Stimulated activated CD8-positive, alpha-beta memory T cell treated with anti-CD3 and anti-CD28 coated beads, Interleukin-4, amount 100 ng/mL, for 4 hours (primary cell): Measurements from ENCODE around the gene P2RX7.

Experiments
- DNase-seq, 2 donors: peaks; one replicate each; pipeline ENCODE4 v3.0.0-alpha.2; 2020; ENCODE audit warnings: low read depth in 2 of 2, low spot score in 1 of 2

P2RX7 gene

DNA sequence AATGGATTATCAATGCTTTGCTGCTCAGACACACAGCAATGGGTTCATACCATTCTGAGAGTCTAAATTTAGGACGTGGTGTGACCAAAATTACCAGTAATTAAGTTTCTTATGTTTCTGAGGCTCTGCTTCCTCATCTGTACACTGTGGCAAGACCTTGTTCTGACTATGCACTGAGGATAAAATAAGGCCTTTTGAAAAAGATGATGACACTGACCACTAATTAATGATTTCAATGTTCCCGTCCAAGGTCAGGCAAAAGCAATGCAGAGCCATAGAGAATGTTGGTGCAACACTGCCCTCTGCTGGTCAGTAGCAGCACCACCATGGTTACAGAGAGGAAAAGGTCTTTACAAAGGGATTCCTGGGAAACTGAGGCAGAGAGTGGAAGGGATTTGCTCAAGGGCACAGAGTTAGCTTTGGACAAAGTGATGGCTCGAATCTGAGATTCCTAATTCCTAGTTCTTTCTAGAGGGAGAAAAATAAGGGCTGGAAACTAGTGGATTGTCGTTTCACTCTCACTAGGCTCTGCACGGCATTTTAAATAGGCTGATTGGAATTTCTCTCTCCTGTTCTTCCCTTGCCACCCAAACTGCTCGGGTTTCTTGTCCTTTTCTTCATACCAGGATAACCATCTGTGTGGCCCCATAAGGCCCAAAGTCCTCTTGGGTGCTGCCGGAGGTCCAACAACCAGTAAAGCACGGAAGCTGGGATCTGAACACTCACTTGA lies 22.3 kb upstream of the P2RX7 start:
- peak; percentile 37 for DNase-seq

DNA sequence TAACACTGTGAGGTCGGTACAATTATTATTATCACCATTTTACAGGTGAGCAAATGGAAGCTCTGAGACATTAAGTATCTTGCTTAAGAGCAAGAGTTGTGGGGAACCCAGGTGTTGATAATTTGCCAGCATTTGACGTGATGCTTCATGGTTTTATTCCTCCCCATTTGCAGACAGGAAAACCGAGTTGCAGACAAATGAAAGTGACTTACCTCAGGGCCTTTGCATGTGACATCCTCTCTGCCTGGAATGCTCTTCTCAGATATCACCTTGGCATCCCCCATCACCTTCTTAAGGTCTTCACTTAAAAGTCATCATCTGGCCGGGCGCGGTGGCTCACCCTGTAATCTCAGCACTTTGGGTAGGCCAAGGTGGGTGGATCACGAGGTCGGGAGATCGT lies 21.0 kb upstream of the P2RX7 start:
- no peak for DNase-seq

DNA sequence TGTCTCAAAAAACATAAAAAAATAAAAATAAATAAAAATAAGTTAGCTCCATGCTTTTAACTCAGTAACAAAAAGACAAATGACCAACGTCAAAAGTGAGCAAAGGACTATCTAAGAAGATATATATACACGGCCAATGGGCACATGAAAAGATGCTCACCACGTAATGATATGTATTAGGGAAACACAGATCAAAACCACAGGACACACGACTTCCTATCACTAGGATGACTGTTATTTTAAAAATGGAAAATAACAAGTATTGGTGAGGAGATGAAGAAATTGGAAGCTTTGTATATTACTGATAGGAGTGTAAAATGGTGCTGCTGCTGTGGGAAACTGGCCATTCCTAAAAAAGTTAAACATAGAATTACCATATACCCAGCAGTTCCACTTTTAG lies 20.2 kb upstream of the P2RX7 start:
- DNase-seq, result no peak

DNA sequence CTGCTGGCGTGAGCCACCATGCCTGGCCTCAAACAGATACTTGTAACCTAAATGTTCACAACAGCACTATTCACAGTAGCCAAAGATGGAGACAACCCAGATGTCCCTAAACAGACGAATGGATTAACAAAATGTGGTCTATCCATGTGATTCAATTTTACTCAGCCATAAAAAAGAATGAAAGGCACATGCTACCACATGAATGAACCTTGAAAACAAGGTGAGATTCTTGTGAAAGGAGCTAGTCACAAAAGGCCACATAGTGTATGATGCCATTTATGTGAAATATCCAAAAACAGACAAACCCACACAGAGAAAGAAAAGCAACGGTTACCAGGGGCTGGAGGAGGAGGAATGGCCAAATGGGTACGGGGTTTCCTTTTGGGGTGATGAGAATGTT lies 19.6 kb upstream of the P2RX7 start:
- no peak for DNase-seq

DNA sequence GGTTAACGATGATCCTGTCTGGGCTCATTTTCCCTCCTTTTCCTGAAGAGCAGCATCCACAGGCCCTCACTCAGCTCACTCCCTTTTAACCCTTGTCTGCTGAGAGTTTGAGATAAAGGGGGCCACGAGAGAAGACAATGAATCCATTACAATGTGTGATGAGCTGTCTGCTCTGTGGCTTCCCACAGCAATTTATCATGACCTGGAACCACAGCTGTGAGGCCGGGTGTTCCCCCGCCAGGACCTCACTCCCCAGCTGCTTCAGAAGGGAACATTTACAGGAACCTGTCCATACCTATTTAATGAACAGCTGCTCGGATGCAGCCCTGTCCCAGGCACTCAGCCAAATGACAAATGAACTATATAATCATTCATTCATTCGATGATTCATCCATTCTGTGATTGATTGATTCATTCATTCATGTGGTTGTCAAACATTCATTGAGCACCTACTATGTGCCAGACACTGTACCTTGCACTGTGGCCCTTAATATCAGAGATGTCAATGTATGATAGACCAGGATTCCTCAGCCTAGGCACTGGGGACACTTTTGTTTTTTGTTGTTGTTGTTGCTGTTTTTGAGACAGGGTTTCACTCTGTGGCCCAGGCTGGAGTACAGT lies 18.5 kb upstream of the P2RX7 start:
- DNase-seq, result no peak

DNA sequence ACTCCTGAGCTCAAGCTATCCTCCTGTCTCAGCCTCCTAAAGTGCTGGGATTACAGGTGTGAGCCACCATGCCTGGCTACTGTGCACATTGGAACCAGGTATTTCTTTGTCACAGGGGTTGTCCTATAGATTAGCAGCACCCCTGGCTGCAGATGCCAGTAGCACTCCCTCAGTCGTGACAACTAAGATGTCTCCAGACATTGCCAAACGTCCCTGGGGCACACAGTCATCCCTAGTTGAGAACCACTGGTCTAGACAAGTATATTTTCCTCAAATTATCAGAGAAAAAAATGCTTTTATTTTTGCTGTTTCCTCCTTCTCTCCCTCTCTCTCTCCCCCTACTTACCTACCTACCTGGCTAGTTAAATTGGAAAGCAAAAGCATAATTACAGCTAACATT lies 17.9 kb upstream of the P2RX7 start:
- no peak for DNase-seq

DNA sequence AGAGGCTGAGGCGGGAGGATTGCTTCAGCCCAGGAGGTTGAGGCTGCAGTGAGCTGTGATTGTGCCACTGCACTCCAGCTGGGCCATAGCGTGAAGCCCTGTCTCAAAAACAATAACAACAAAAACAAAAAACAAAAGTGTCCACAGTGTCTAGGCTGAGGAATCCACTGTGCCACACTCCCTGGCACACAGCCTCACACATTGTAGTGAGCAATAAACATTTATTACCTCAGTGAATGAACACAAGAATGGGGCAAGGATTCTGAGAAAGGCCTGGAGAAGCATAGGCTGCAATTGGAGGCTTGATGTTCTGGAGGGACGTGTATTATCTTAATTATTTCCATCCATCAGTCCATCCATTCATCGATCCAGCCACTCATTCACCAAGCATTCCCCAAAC lies 17.1 kb upstream of the P2RX7 start:
- no peak for DNase-seq

DNA sequence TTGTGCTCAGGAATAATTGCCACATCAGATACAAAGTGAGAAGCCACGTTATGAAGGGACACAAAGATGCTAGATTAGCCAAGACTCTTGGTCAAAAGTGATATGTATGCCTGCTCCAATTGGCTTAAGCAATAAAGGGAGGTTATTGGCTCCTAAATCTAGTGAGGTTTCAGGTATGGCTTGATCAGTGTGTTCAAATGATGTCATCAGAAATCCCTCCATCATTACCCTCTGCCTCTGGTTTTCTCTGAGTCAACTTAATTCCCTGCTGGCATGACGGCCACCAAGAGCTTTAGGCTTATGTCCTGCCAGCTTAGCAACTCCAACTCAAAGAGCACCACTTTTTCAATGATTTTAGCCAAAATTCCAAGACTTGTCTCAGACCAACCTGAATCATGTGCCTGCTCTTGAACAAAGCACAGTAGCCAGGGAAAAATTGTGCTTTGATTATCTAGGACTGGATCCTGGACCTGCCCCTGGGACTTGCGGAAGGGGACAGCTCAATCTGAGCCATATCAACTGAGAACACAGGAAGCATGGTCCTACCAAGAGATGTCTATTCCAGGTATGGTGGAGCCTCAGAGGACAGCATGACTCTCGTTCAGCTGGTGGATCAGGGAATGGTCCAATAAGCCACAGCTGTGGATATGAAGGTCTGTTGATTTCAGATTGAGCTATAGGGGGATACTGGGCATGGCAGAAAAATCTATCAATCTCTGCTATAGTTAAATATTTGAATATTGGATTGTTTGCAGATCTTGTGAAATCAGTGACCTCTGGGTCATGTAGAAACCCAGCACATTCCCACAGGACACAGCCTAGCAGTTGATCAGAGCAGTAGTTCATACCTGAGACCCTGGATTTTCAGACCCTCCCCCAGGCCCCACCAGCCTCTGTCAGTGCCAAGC lies 16.1 kb upstream of the P2RX7 start:
- DNase-seq, result no peak

DNA sequence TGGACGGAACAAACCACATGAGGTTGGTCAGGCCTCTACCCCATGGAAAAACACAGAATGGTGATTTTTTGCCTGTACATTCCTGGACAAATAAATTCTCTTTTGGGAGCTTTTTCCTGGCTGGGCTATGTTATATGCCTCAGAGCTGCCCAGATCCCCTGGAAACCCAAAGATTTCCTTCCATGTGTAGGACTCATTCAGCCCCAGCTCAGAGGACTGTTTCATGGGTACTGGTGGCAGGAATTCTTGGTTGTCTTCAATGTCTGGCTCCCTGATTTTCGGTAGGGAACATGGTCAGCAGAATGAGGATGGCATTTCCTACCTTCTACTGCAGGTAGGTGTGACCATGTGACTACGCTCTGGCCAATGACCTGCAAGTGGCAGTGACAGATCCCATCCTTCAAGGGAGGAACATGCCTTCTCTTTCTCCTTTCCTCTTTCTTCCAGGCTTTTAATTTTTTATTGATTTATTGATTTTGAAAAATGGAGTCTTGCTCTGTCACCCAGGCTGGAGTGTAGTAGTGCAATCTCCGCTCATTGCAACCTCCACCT lies 15.4 kb upstream of the P2RX7 start:
- no peak for DNase-seq

DNA sequence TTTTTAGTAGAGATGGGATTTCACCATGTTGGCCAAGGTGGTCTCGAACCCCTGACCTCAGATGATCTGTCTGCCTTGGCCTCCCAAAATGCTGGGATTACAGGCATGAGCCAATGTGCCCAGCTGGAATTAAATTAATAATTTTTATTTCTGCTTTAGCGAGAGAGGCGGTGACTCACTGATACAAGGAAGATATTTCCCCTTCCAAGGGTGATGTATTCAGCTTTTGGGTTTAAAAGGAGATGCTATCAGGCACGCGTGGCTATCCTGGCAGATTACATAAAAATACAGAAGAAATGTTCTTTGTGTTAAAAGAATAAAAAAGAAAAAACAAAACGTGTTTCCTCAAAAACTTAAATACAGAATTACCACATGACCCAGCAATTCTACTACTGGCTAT lies 12.4 kb upstream of the P2RX7 start:
- DNase-seq, result no peak

DNA sequence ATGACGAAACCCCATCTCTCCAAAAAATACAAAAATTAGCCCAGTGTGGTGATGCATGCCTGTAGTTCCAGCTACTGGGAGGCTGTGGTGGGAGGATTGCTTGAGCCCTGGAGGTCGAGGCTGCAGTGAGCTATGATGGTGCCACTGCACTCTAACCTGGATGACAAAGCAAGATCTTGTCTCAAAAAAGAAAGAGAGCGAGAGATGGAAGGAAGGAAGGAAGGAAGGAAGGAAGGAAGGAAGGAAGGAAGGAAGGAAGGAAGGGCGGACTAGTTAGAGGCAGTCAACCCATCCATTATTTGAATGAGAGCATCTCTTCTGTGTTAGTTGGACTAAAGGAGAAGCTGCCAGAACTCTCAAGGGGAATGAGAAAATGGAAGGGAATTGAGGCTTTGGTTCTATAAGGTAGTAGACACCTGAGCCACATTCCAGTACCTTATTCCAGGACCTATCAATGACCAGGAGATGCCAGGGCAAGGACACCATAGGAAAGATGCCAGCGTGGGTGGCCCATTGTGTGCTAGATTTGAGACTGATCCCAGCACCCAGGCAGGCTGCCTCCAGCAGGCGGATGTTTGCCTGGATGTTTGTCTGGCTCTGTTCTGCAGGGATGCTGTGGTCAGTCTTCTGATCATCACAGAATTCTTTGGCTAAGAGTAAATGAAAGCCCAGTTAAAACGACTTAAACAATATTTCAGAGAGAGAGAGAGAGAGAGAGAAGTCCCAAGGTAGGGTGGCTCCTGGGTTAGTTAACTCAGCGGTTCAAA lies 11.5 kb upstream of the P2RX7 start:
- DNase-seq, result no peak

DNA sequence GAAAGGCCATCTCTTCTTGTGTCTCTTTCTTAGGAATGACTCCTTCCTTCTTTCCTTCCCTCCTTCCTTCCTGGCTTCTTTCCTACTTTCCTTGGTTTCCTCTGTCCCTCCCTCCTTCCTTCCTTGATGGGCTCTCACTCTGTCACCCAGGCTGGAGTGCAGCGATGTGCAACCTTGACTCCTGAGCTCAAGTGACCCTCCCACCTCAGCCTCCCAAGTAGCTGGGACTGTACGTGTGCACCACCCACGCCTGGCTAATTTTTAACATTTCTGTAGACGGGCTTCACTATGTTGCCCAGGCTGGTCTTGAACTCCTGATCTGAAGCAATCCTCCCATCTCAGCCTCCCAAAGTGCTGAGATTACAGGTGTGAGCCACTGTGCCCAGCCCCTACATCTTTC lies 10.9 kb upstream of the P2RX7 start:
- no peak for DNase-seq

DNA sequence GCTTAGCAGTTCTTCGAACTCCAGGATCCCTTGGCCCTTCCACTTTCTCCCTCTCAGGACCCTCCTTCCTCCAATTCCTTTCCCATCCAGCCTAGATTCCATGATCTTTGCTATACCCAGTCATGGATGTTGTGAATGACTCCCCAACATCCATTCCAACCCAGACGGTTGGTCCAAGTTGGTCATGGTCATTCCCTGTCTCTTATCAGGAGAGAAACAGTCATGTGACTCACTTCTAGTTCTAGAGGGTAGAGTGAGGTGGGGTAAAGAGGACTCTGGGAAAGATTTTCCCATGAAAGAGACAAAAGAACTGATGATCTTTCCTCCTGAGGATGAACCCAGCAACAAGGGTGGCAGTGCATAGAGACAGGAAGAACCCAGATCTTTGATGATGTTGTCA lies 9.2 kb upstream of the P2RX7 start:
- DNase-seq, result no peak

DNA sequence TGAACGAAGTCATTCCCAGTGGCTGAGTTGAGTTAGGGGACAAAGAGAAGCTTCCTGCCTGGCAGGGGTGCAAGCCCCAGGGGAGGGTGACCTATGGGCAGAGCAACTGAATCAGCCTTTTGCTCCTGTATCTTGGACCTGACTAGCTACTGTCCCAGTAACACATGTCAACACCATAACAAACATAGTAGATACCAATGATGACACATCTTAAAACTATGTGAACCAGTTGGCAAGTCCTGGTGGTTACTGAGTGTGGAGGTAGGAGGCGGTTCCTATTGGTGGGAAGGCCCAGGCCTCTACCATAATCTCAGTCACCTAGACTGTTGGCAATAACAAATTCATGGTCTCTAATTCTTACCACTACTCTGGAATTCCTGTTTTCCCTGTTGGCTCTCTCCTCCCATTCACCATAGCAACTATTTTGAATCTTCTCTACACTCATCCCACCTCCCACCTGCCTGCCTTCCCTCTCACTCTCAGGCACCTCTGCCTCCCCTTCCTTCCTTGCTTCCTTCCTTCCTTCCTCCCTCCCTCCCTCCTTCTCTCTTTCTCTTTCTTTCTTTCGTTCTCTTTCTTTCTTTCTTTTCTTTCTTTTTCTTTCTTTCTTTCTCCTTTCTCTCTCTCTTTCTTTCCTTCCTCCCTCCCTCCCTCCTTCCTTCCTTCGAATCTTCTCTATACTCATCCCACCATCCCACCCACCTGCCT lies 8.1 kb upstream of the P2RX7 start:
- DNase-seq, result no peak

DNA sequence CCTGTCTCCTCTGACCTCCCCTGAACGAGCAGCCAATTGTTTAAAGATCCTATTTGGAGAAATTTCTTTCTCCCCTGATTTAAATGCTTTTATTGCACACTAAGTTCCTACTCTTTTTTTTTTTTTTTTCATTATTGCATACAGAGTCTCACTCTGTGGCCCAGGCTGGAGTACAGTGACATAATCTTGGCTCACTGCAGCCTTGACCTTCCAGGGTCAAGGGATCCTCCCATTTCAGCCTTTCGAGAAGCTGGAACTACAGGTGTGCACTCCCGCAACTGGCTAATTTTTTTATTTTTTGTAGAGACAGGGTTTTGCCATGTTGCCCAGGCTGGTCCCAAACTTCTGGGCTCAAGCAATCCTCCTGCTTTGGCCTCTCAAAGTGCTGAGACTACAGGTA lies 5.2 kb upstream of the P2RX7 start:
- DNase-seq, result no peak

DNA sequence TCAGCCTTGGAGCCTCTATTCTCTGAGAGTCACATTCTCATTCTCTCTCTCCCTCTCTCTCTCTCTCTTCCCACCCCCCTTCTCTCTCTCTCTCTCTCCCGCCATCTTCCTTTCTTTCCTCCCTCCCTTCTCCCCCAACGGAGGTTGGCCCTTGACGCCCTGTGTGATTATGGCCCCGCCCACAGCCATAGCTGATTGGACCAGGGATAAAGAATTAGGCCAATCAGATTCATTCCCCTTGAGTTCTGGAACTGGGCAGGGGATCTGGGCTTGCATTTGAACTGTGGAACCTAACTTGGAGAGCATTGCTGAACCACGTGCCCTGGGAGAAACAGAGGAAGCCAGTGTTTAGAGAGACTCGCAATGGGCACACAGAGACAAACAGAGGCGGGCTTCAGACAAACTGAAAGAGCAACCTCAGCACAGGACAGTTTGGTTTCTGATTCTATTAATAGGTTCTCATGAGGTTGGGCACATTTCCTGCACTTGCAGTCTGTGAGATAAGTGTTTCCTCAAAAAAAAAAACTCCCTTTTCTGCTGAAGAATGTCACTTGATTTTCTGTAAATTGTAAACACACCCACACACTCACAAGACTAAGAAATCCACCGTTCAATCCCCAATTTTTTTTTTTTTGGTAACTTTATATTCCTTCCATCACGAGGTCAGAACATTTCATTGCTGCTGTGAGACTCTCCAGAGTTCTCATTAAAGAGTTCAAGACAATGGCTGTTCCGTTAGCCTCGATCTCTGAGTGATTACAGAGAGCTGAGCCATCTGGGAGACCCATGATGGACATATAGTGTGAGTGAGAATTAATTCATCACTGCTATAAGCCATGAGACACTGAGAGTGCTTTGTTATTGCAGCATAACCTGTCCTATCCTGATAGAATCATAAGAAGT lies 3.5 kb upstream of the P2RX7 start:
- peak; percentile 75 to 78 for DNase-seq

DNA sequence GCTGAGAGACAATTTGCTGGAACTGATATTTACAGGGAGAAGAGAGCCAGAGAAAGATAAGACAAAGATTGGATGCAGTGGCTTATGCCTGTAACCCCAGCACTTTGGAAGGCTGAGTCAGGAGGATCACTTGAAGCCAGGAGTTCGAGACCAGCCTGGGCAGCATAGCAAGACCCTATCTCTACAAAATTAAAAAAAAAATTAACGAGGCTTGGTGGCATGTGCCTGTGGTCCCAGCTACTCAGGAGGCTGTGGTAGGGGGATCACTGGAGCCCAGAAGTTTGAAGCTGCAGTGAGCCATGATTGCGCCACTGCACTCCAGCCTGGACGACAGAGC lies 2.9 kb upstream of the P2RX7 start:
- no peak for DNase-seq

DNA sequence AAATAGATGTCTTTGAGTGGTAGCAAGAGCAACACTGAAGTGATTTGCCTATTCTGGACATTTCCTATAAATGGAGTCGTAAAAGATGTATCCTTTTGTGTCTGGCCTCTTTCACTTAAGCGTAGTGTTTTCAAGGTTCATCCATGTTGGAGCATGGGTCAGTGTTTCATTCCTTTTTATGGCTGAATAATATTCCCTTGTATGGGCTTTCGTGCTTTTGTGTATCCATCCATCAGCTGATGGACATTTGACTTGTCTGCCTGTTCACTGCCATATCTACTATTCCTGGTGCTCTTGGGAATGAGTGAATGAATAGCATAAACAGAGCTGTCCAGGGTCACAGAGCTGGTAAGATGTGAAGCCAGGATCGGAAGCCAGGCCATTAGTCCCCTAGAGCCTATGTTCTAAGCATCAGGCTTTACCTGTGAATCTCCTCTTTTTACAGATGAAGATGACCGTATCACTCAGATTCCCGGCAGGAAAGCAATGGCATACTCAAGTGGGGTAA lies 1.8 kb upstream of the P2RX7 start:
- no peak for DNase-seq

DNA sequence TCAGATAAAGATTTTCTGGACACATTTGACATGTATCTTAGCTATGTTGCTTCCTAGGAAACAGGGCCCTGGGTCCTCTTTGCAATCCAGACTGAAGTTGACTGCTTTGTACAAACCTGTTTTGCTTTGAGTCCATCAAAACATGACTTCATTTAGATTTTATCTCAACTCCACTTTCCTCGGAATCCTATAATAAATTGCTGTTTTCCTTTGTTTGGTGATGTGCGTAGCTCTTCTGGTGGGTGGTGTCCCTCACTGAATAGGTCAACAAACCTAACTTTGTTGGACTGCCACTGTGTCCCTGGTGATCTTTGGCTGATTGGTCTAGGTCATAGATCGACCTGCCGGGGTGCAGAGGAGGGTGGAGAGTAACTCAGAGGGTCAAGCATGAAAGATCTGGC lies 735 bp upstream of the P2RX7 start:
- no peak for DNase-seq
